K562 (cell line): ENCODE results near the gene NUAK1. TPM values are rescaled to one million over a fixed set of nuclear protein-coding genes. Genes with fewer than 3 reads are reported as not detected.

ENCODE experiments used
- ATAC-seq: fragments of 200-7000 bp; cut with Tn5 transposase; 3 replicates; pipeline ENCODE4 v1.9.1; 2020; ENCODE audit warnings: moderate library complexity
- BruUV-seq: library from RNA; stranded (reverse); fragments of 400-500 nt; replicated peaks from 2 replicates; lab custom pipeline; 2021; lab: Mats Ljungman, UMichigan
- CTCF ChIA-PET: fragments of 300-600 bp; formaldehyde crosslinking; extraction: SDS; loops from one replicate; lab custom pipeline; 2021; ENCODE audit warnings: low intra/inter-chr PET ratio; lab: Yijun Ruan, JAX
- POLR2A ChIA-PET: fragments of 300-600, 350-650 bp; sonication (Branson Sonifier 250); formaldehyde crosslinking; extraction: SDS; loops from one replicate; lab custom pipeline; 2021; ENCODE audit warnings: antibody characterized with exemption, inconsistent platforms; lab: Yijun Ruan, JAX
- DNase-seq, 4 experiments: peaks; one replicate each; pipeline versions ENCODE4 v3.0.0 to v3.0.0-alpha.2; 2011 to 2018; ENCODE audit warnings: low spot score in 3 of 4, mixed read lengths in 3 of 4; ENCODE audit errors: extremely low read depth in 1 of 4
- FAIRE-seq: peaks from 2 replicates; lab custom pipeline; 2011; peaks lifted over from hg19 to GRCh38; lab: Jason Lieb, UNC
- H2AFZ ChIP-seq: 2 replicates; pipeline ENCODE4 v1.6.0; 2011; ENCODE audit warnings: low read depth, low read length, control low read depth, inconsistent platforms
- H3K27ac ChIP-seq: fragments of 200-600 bp; 3 replicates; pipeline ENCODE4 v1.8.0; 2011; ENCODE audit warnings: low read depth, mild to moderate bottlenecking, control low read depth, inconsistent platforms, low read length, moderate library complexity, mixed read lengths; ENCODE audit errors: extremely low read depth
- H3K27me3 ChIP-seq, 2 experiments: fragments of 300-600 bp in 1 of 2; 2 replicates in 1 of 2; 3 replicates in 1 of 2; pipeline versions ENCODE4 v1.6.0 to v1.8.0; 2011; ENCODE audit warnings: inconsistent platforms in 2 of 2, low read length in 2 of 2, mild to moderate bottlenecking in 1 of 2, mixed read lengths in 1 of 2, moderate library complexity in 1 of 2; ENCODE audit not compliant: control insufficient read depth in 2 of 2, insufficient read depth in 2 of 2
- H3K36me3 ChIP-seq: fragments of 300-600 bp; 3 replicates; pipeline ENCODE4 v1.8.0; 2011; ENCODE audit warnings: mild to moderate bottlenecking, low read length, inconsistent platforms; ENCODE audit not compliant: control insufficient read depth, insufficient read depth
- H3K4me1 ChIP-seq, 2 experiments: fragments of 200-600 bp in 1 of 2; replicated peaks in 1 of 2; 2 replicates in 1 of 2; 3 replicates in 1 of 2; pipeline versions ENCODE4 v1.5.1 to v1.8.0; 2011; ENCODE audit warnings: inconsistent platforms in 2 of 2, low read length in 2 of 2, mild to moderate bottlenecking in 1 of 2, mixed read lengths in 1 of 2, moderate library complexity in 1 of 2; ENCODE audit not compliant: control insufficient read depth in 2 of 2, insufficient read depth in 2 of 2
- H3K4me2 ChIP-seq: 2 replicates; pipeline ENCODE4 v1.6.1; 2011; ENCODE audit warnings: low read length, control low read depth, inconsistent platforms, mixed read lengths; ENCODE audit not compliant: insufficient read depth
- H3K4me3 ChIP-seq: fragments of 200-600 bp; sonication (generic), shearing (Covaris generic); 2 replicates; pipeline ENCODE4 v1.5.1; 2016; ENCODE audit warnings: control low read depth, inconsistent platforms
- H3K79me2 ChIP-seq: fragments of 200-600 bp; 3 replicates; pipeline ENCODE4 v1.8.0; 2011; ENCODE audit warnings: low read length, inconsistent platforms; ENCODE audit not compliant: control insufficient read depth, insufficient read depth
- H3K9ac ChIP-seq, 2 experiments: 2 replicates each; pipeline versions ENCODE4 v1.6.0 to v1.6.1; 2011; ENCODE audit warnings: low read depth in 2 of 2, low read length in 2 of 2, control low read depth in 1 of 2, inconsistent platforms in 1 of 2, mild to moderate bottlenecking in 1 of 2, mixed read lengths in 1 of 2; ENCODE audit not compliant: insufficient read depth in 1 of 2
- H3K9me1 ChIP-seq: one replicate; pipeline ENCODE4 v1.6.0; 2011; ENCODE audit warnings: inconsistent platforms, mild to moderate bottlenecking, low read length, moderate library complexity; ENCODE audit not compliant: control insufficient read depth, insufficient read depth
- H3K9me3 ChIP-seq: replicated peaks from 2 replicates; pipeline ENCODE4 v1.5.1; 2011; ENCODE audit warnings: low read depth, low read length, inconsistent platforms; ENCODE audit not compliant: control insufficient read depth, insufficient read depth
- H4K20me1 ChIP-seq: replicated peaks from 2 replicates; pipeline ENCODE4 v1.6.1; 2011; ENCODE audit warnings: low read length, inconsistent platforms, mixed read lengths; ENCODE audit not compliant: control insufficient read depth, insufficient read depth
- CCAR2 ChIP-seq: fragments of 200-400 bp; formaldehyde crosslinking; IDR thresholded peaks from 2 replicates; pipeline ENCODE4 v1.6.1; 2017; ENCODE audit warnings: mild to moderate bottlenecking, low read depth, low read length
- CREBBP ChIP-seq: IDR thresholded peaks from one replicate; pipeline ENCODE4 v1.6.1; 2012; ENCODE audit warnings: low read depth, mild to moderate bottlenecking, control low read depth, inconsistent platforms, low read length
- CXXC5 ChIP-seq: fragments of 250-450 bp; sonication (Bioruptor Pico); IDR thresholded peaks from 2 replicates; pipeline ENCODE4 v1.8.0; 2022; ENCODE audit warnings: inconsistent platforms, mild to moderate bottlenecking, moderate library complexity
- GTF2E2 ChIP-seq: fragments of 200-800 bp; sonication (Bioruptor generic); IDR thresholded peaks from 2 replicates; pipeline ENCODE4 v1.6.1; 2016; ENCODE audit warnings: missing genetic modification characterization, missing compliant biosample characterization
- POLR2H ChIP-seq: IDR thresholded peaks from 2 replicates; pipeline ENCODE4 v1.6.1; 2016; ENCODE audit warnings: missing genetic modification characterization, low read depth, mild to moderate bottlenecking, control low read depth, missing compliant biosample characterization, moderate library complexity
- SRSF9 ChIP-seq: fragments of 200-400 bp; formaldehyde crosslinking; IDR thresholded peaks from 2 replicates; pipeline ENCODE4 v1.6.1; 2017; ENCODE audit warnings: low read depth, low read length, borderline replicate concordance
- XRCC5 ChIP-seq: fragments of 200-400 bp; formaldehyde crosslinking; IDR thresholded peaks from 2 replicates; pipeline ENCODE4 v1.6.1; 2017; ENCODE audit warnings: low read depth, mild to moderate bottlenecking, low read length
- ZFX ChIP-seq: sonication (generic); formaldehyde crosslinking; IDR thresholded peaks from 2 replicates; pipeline ENCODE4 v1.8.0; 2022; ENCODE audit warnings: mild to moderate bottlenecking, missing genetic modification reagents, moderate library complexity
- WGBS: fragments of 100-300 bp; shearing (Covaris generic); methylation state at CpG from one replicate; pipeline ENCODE4 v1.1.6; 2016; ENCODE audit warnings: low coverage, mixed read lengths; ENCODE audit not compliant: insufficient coverage; ENCODE audit errors: missing lambda C conversion rate; 5-methylcytosine and 5-hydroxymethylcytosine counted together
- in situ Hi-C: fragments of 300-500 bp; cut with MboI; formaldehyde crosslinking; loops from 4 replicates; pipeline ENCODE4 v1.15.0; 2018; ENCODE audit warnings: inconsistent platforms, mixed read lengths
- intact Hi-C: fragments of 100-400 bp; cut with micrococcal nuclease; formaldehyde crosslinking; loops from 2 replicates; pipeline ENCODE4 v1.14.2; 2022
- polyA plus RNA-seq, 8 experiments: library from polyadenylated mRNA; depleted of rRNA in 4 of 8; stranded (reverse) in 5 of 8; unstranded in 3 of 8; fragments of >200 nt; fragmentation: Nextera tagmentation in 2 of 8; fragmentation: Illumina TruSeq in 1 of 8; extraction: Ambion mirVana in 2 of 8; extraction: Trizol in 1 of 8; gene quantifications; 2 replicates each; pipeline versions ENCODE4 v1.2.1 to v1.2.3, GENCODE V29; 2011 to 2014; ENCODE audit warnings: inconsistent platforms in 1 of 8, missing spikeins in 1 of 8
- total RNA-seq, 7 experiments: library from RNA; depleted of rRNA in 6 of 7; stranded (reverse); fragments of >200 nt in 6 of 7; fragmentation: Illumina TruSeq in 2 of 7; extraction: Trizol in 2 of 7; gene quantifications; 2 replicates each; pipeline versions ENCODE4 v1.2.1 to v1.2.3, GENCODE V29; 2011 to 2021; ENCODE audit warnings: low replicate concordance in 1 of 7
- TF ChIP-seq, protein P1 (sequence below): fragments of 200-800 bp; sonication (Bioruptor generic); IDR thresholded peaks from 2 replicates; pipeline ENCODE4 v1.6.1; 2017; ENCODE audit warnings: missing genetic modification characterization, missing compliant biosample characterization
- TF ChIP-seq, protein P2 (sequence below): fragments of 450-650 bp; IDR thresholded peaks from 2 replicates; pipeline ENCODE4 v1.6.1; 2018; ENCODE audit not compliant: partially characterized antibody

The NUAK1 gene
- total and polyA plus RNA-seq, 9 of the 15 experiments (the other 6 are each of a cell fraction or from before 2014, with no cell fraction given): 0.02 TPM; not detected in 8

DNA sequence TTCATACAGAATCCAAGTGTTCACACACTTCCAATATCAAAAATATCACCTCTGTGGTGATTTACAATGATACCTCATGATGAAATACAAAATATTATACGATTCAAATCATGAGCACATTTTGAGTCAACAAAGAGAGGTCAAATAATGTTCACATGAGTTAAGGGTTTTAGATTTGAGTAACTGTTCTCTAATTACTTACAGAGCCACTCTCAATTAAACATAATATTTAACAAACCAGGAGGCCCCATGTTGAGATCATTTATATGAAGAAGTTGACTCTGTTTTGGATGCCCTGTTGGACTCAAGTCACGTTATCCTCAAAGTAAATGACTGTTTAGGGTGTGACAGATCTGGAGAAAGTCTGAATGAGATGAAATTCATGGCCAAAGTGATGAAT, 53.5 kb downstream of the NUAK1 start:
- FAIRE-seq (no peak), ATAC-seq (no peak), DNase-seq (no peak)
- H3K9me3 ChIP-seq: no peaks in the 10 kb centered on the region
- no peaks in the 10 kb centered on the region for H4K20me1 ChIP-seq
- intact Hi-C loops: no loop called here
- CTCF ChIA-PET: no interaction called here
- H3K9ac ChIP-seq: no peak overlapping the region
- no peak overlapping the region for H2AFZ ChIP-seq
- peaks cover 12 to 55% of the 10 kb centered on the region in 2 experiments; a peak in 4 of 5 replicates for H3K27me3 ChIP-seq
- H3K9me1 ChIP-seq: no peaks in the 10 kb centered on the region
- H3K79me2 ChIP-seq: no peaks in the 10 kb centered on the region
- in situ Hi-C loops: no loop called here
- no TSS peak for BruUV-seq
- H3K4me3 ChIP-seq: no peak overlapping the region
- TF ChIP-seq, protein P1, sequence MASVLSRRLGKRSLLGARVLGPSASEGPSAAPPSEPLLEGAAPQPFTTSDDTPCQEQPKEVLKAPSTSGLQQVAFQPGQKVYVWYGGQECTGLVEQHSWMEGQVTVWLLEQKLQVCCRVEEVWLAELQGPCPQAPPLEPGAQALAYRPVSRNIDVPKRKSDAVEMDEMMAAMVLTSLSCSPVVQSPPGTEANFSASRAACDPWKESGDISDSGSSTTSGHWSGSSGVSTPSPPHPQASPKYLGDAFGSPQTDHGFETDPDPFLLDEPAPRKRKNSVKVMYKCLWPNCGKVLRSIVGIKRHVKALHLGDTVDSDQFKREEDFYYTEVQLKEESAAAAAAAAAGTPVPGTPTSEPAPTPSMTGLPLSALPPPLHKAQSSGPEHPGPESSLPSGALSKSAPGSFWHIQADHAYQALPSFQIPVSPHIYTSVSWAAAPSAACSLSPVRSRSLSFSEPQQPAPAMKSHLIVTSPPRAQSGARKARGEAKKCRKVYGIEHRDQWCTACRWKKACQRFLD (CRISPR knock-in tag): no peak
- TF ChIP-seq CREBBP: no peak
- H3K4me1 ChIP-seq: no peaks in the 10 kb centered on the region
- WGBS: 0% methylated on average over 2 of the region's 2 CpGs
- H3K27ac ChIP-seq: no peak overlapping the region
- H3K4me2 ChIP-seq: no peak overlapping the region
- POLR2A ChIA-PET: interaction anchor here (0.5 to 0.6 kb wide), 2 partner anchors 8 to 274 kb away, joined by 3 read pairs; no protein-coding TSS in a partner anchor
- H3K36me3 ChIP-seq: no peaks in the 10 kb centered on the region

DNA sequence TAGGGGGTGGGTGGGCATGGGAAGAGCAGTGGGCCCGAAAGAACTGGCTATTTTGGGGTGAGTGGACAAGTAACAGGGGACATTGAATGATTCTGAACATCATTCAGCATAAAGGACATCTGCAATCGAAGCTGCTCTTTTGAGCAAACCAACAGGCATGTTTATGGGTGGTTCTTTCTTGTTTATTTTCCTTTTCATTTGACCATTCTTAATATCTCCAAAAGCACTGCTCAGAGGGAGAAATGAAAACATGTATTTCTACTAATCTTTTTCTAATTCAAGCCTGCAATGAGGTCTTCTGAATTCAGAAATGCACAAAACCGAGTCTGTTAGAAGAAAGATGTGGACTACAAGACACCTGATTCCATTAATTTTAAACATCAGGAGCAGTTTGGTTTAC, 54.0 kb downstream of the NUAK1 start:
- in situ Hi-C loops: no loop called here
- no peak overlapping the region for H3K4me3 ChIP-seq
- H3K27me3 ChIP-seq: peaks cover 12 to 55% of the 10 kb centered on the region in 2 experiments; a peak in 4 of 5 replicates
- H3K27ac ChIP-seq: no peak overlapping the region
- FAIRE-seq (no peak), ATAC-seq (no peak), DNase-seq (no peak)
- H3K9me3 ChIP-seq: no peaks in the 10 kb centered on the region
- no peak overlapping the region for H2AFZ ChIP-seq
- H3K79me2 ChIP-seq: no peaks in the 10 kb centered on the region
- H3K4me1 ChIP-seq: no peaks in the 10 kb centered on the region
- intact Hi-C loops: no loop called here
- WGBS: 0% methylated on average over 3 of the region's 3 CpGs
- ChIA-PET POLR2A (interaction anchor here (0.5 kb wide), 1 partner anchor 274 kb away, joined by 3 read pairs; no protein-coding TSS in a partner anchor), CTCF (no interaction called here)
- no peak overlapping the region for H3K4me2 ChIP-seq
- no TSS peak for BruUV-seq
- no peaks in the 10 kb centered on the region for H3K36me3 ChIP-seq
- H3K9me1 ChIP-seq: no peaks in the 10 kb centered on the region
- no peaks in the 10 kb centered on the region for H4K20me1 ChIP-seq
- no peak overlapping the region for H3K9ac ChIP-seq
- TF ChIP-seq XRCC5 (no peak), ZFX (CRISPR knock-in tag) (no peak), SRSF9 (no peak), CCAR2 (no peak), GTF2E2 (tag) (no peak), CXXC5 (CRISPR knock-in tag) (no peak), POLR2H (tag) (no peak)
- TF ChIP-seq, protein P2, sequence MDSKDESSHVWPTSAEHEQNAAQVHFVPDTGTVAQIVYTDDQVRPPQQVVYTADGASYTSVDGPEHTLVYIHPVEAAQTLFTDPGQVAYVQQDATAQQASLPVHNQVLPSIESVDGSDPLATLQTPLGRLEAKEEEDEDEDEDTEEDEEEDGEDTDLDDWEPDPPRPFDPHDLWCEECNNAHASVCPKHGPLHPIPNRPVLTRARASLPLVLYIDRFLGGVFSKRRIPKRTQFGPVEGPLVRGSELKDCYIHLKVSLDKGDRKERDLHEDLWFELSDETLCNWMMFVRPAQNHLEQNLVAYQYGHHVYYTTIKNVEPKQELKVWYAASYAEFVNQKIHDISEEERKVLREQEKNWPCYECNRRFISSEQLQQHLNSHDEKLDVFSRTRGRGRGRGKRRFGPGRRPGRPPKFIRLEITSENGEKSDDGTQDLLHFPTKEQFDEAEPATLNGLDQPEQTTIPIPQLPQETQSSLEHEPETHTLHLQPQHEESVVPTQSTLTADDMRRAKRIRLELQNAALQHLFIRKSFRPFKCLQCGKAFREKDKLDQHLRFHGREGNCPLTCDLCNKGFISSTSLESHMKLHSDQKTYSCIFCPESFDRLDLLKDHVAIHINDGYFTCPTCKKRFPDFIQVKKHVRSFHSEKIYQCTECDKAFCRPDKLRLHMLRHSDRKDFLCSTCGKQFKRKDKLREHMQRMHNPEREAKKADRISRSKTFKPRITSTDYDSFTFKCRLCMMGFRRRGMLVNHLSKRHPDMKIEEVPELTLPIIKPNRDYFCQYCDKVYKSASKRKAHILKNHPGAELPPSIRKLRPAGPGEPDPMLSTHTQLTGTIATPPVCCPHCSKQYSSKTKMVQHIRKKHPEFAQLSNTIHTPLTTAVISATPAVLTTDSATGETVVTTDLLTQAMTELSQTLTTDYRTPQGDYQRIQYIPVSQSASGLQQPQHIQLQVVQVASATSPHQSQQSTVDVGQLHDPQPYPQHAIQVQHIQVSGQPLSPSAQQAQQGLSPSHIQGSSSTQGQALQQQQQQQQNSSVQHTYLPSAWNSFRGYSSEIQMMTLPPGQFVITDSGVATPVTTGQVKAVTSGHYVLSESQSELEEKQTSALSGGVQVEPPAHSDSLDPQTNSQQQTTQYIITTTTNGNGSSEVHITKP: no peak
